PC-9 (cell line): Measurements from ENCODE around the gene OSBPL10.

Experiments
- CTCF ChIP-seq: fragments of 200-600 bp; sonication (generic); conservative IDR thresholded peaks from 2 replicates; pipeline ENCODE4 v1.6.1; 2017; ENCODE audit warnings: mixed run types, antibody characterized with exemption, mild to moderate bottlenecking, moderate library complexity
- EZH2 ChIP-seq: fragments of 200-600 bp; sonication (generic); IDR thresholded peaks from 2 replicates; pipeline ENCODE4 v1.8.0; 2017; ENCODE audit warnings: antibody characterized with exemption, low read depth

DNA sequence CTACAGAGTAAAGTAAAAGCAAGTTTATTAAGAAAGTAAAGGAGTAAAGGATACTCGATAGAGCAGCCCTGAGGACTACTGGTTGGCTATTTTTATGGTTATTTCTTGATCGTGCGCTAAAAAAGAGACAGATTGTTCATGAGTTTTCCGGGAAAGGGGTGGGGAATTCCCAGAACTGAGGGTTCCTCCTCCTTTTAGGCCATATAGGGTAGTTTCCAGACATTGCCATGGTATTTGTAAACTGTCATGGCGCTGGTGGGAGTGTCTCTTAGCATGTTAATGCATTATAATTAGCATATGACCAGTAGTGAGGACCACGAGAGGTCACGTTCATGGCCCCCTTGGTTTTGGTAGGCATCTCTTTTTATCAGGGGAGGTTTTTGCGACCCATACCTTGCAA lies 213.1 kb downstream of the OSBPL10 start:
- TF ChIP-seq CTCF (no peak), EZH2 (no peak)
